Activated gamma-delta T cell (primary cell): Measurements from ENCODE around the gene JAML.
A peak's percentile ranks its signal among the peaks of the same experiment; 100 is the strongest.

Experiments used
- DNase-seq: peaks from one replicate; lab custom pipeline; 2025; lab: John Stamatoyannopoulos, UW
- total RNA-seq, 2 donors: gene quantifications; one replicate each; lab custom pipeline; 2026; lab: John Stamatoyannopoulos, UW

JAML gene
- total RNA-seq: 610 to 890 reads per million in 2 donors

DNA sequence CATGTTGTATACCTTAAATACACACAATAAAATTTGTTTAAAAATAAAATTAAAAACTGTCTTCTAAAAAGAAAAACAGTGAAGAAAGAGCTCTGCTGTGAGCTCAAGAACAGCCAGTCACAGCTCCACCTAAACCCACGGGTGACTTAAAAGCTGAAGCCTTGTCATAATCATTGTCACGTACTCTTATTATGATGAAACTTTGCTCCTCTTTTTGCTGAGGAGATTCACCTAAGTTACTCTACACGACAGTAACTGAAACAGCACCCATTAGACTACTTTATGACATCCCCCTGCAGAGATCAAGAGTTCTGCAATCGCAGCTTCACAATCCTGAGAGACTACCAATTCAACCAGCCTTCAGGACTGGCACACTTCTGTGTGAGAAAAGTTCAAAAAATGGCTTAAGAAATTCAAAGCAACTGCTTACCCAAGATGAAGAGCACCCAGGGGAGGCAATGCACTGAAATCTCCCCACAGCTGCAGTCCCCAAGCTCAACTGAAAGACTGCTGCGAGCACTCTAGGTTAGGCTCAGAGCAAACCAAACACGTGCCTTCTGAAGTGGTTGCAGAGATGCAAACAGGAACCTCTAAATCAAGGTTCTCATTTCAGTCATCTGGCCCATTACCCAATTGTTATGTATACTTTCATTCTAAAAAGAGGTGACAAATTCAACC is at the start of gene JAML:
TSS of gene JAML (minus strand) at position 501 of the 678 bp plus-strand sequence. CDS start 10,145 bp downstream, outside the sequence.
- no peak for DNase-seq

DNA sequence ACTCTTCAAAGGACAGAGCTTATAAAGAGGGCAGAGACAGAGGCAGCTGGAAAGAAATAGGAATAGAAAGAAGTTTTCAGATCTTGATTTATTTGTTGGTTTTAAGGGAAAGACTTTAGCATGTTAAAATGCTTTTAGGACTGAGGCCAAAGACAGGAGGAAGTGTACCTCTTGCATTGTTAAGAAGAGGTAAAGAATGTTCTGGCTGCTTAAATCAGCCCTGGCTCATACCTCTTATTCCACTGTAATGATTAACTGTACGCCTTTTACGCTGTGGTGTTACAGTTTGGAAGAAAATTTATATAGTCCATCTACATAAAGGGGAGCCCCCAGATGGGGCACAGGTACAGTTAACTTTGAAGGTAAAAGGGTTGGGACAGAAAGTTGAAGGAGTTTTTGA is 49.4 kb upstream of the JAML start:
- DNase-seq: no peak

DNA sequence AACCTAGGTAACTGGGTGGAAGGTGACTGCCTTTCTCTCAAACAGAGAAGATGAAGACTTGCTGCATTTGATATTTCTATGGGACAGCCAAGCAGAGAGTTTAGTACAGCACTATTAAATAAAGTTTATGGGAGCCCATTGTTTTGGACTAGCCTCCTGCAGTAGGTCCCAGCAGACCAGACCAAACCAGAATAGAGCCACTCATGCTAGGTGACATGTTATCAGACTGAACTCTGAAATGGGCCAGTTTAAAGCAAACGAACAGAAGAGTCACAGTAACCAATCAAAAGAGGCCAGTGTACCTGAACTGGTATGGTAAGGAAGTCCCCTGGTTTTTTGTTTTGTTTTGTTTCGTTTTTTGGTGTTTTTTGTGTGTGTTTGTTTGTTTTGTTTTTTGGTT is 47.2 kb upstream of the JAML start:
- DNase-seq: no peak

GRCh38 chr11:118267486-118267885 is 42.7 kb upstream of the JAML start:
- DNase-seq: no peak

GRCh38 chr11:118265954-118266353 is 41.1 kb upstream of the JAML start:
- no peak for DNase-seq

DNA sequence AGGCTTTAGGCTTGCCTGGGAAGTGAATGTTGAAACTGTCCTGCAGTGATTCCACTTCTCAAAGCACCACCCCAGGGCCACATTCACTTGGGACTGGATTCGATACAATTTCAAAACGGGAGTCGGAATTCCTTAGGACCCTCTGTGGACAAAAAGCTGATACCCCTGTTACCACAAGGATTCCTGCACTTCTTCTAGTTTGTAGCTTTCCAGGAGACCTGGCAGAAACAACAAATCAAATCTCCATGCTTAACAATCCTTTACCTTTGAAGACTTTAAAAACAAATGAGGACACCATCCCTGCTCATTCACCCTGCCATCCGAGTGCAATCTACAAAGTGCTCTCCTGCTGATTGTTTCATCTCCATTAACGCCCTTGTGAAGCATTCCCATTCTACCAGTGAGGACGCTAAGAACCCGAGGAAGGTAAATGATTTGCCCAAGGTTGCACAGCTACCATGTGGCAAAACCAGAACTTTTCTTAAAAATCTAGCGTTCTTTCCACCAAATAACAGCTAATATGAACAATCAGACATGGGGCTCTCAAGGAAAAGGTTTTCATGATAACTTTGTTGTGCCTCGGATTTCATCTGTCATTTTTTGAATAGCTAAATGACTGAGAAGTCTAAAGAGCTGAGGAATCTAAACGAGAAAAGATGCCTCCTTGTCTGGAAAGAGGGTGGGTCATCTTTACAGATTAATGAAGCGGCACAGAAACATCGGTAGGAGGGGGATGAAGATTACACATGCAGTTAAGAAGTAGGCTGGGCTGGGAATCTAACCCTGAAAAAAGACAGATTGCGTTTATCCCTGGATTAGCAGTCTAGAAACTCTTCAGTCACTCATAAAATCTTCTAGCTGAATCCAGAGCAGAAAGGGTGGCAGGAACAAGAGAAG is 40.0 kb upstream of the JAML start:
- DNase-seq: no peak

- DNase-seq: no peak
These were observed 39.1 kb upstream of the JAML start, which contains the start of gene MPZL2 for GRCh38 chr11:118263695-118264568. Gene MPZL2 (minus strand): TSS chr11:118264297. CDS start chr11:118264153, 144 bp downstream.

DNA sequence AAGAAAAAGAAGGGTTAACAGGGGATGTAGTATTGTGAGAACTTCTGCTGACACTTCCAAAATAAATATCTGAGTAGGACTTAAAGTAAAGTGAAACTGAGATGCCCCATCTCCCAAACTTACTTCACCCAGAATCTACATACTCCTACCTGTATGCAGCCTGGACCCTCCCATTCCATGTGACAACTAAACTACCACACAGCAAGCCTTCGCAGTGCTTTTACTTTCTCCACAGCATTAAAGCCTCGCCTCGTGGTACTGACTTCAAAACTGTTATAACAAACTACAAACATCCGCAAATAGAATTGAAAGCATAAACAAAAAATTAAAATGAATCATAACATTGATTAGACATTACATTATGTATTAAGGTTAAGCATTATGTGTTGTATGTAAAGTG is 38.3 kb upstream of the JAML start:
- DNase-seq: no peak

GRCh38 chr11:118260353-118260752 is 35.5 kb upstream of the JAML start:
- no peak for DNase-seq

GRCh38 chr11:118259138-118259537 is 34.3 kb upstream of the JAML start:
- no peak for DNase-seq

DNA sequence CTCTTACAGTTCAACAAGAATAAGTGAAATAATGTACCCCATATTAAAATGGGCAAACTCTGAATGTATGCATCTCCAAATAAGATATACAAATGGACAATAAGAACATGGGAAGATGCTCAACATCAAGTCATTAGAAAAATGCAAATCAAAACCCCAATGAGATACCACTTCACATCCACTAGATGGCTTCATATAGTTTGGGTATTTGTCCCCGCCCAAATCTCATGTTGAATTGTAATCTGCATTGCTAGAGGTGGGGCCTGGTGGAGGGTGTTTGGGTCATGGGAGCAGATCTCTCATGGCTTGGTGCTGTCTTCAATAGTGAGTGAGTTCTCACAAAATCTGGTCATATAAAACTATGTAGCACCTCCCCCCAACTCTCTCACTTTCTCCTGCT is 33.6 kb upstream of the JAML start:
- no peak for DNase-seq

DNA sequence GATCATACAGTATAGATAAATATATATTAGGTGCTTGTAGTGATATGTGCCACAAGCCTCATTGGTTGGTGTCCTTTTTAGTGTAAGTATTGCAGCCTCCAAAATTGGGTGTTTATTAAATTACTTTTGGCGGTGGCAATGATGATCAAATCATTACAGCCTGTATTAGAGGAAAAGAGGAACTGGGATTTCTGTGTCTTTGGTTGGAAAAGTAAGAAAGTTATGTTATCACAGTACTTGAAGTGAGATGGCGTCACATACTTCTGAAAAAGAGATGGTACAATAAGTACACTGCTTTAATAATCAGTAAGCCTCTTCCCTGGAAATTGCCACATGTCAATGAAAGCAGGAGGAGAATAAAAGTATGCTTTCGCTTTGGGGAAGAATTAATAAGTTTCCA is 27.9 kb upstream of the JAML start:
- DNase-seq: no peak

- peak; percentile 18 for DNase-seq
These were observed 27.2 kb upstream of the JAML start, which contains the start of gene MPZL3 for GRCh38 chr11:118251858-118252652. Gene MPZL3 (minus strand): TSS chr11:118252365. CDS start chr11:118252294, 71 bp downstream.

DNA sequence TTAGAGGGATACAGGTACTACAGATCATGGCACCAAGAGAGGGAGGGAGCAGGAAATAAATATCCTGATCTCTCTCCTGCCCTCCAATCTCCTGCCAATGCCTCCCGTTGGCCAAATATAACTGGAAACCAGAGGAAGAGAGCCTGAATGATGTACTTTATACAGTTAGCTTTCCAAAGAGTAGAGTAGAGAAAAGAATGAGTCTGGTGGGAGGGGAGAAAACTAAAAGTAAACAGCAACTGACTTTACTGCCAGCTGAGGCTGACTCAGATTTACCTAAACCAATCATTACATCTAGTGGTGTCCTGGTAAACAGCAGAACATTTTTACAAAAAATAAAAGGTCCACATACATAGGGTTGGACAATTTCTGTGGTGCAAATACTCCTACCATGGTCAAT is 22.2 kb upstream of the JAML start:
- no peak for DNase-seq

DNA sequence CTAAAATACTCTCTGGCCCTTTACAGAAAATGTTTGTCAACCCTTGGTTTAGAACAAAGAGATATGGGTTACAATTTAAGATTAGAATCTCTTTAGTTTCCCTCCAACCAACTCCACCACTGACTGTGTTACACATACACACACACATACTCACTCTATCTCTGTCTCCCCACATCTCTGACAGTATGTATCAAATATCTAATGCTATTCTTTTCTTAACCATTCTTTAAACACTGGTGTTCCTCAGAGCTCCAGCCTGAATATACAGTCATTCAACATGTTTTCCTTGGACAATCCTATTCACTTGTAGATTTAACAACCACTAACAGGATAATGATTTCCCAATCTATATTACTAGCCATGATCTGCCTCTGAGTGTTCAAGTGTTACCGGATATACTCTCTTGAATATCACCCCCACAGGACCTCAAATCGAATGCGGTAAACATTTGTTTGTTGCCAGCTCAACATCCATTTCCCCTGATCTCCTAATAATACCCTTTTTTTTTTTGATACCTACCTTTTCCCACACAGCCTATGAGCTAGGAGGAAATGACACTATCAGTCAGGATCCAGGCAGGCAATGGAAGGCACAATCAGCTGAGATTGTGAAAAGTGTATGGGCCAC is 21.2 kb upstream of the JAML start:
- DNase-seq: no peak

DNA sequence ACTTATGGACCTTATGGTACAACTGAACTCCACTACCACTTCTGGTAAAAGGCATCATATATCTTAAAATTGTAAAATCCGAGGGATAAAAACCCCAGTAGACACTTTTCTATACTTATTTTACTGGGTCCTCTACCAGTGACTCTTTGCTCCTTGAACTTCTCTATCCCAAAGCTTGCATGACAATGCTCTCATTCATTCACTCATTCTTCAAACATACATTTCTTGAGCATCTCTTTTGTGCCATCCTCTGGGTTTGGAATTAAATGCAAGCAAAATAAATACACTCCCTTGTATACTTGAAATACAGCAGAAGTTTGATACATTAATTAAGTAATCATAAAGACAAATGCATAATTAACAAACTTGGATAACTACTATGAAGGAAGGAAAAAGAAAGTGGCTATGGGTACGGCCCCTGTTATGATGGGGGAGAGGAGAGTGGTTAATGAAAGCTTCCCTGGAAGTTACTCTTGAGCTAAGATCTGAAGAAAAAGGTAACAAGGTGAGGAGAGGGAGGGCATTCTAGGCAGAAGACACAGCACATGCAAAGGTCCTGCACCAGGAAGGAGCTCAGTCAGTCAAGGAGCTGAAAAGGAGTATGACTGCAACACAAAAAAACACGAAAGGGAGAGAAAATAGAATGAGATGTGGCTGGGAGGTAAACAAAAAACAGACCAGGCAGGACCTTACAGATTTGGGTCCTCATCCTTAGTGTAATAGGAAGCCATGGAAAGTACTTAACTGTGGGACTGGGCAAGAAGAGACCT is 19.4 kb upstream of the JAML start:
- no peak for DNase-seq

DNA sequence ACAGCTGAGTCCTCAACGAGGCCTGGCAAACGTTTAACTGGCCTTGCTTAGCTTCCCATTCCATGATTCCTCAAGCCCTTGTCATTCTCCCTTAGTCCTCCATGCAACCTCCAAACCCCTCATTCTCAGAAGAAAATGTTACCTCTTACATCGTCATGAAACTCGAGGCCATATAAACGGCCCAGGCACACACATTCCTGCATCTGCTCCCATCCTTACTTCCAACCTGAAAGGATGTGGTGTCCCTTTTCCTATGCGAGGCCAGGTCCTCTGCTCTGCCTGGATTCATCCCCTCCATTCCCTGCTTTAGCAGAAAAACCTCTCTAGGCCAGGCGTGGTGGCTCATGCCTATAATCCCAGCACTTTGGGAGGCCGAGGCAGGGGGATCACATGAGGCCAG is 18.4 kb upstream of the JAML start:
- no peak for DNase-seq

- DNase-seq: no peak
These were observed 16.9 kb upstream of the JAML start for GRCh38 chr11:118241764-118242098.

GRCh38 chr11:118240999-118241763 is 16.4 kb upstream of the JAML start:
- no peak for DNase-seq
